Measurements from ENCODE around the gene MOCS1.

MOCS1 gene

GRCh38 chr6:39901116-39901655 is 33.1 kb downstream of the MOCS1 start:
- DNase-seq = no peak

GRCh38 chr6:39899554-39900295 is 34.5 kb downstream of the MOCS1 start:
- no peak for DNase-seq

- no peak for DNase-seq
Measured at GRCh38 chr6:39898625-39899024, 35.6 kb downstream of the MOCS1 start.

GRCh38 chr6:39897698-39898097 is 36.6 kb downstream of the MOCS1 start:
- no peak for DNase-seq

GRCh38 chr6:39896701-39897100 is 37.6 kb downstream of the MOCS1 start:
- no peak for DNase-seq

- DNase-seq = no peak
Measured at GRCh38 chr6:39893286-39893685, 41.0 kb downstream of the MOCS1 start.

GRCh38 chr6:39892490-39893129 is 41.7 kb downstream of the MOCS1 start:
- no peak for DNase-seq

- DNase-seq = no peak
Measured at GRCh38 chr6:39891976-39892375, 42.3 kb downstream of the MOCS1 start.

- no peak for DNase-seq
Measured at GRCh38 chr6:39891353-39891752, 42.9 kb downstream of the MOCS1 start.

GRCh38 chr6:39889229-39889628 is 45.0 kb downstream of the MOCS1 start:
- DNase-seq = no peak

- DNase-seq = no peak
Measured at GRCh38 chr6:39887692-39888450, 46.4 kb downstream of the MOCS1 start.

GRCh38 chr6:39886871-39887270 is 47.4 kb downstream of the MOCS1 start:
- DNase-seq = no peak

- DNase-seq = no peak
Measured at GRCh38 chr6:39885691-39886090, 48.6 kb downstream of the MOCS1 start.

GRCh38 chr6:39884696-39885095 is 49.6 kb downstream of the MOCS1 start:
- no peak for DNase-seq

GRCh38 chr6:39882531-39882899 is 51.7 kb downstream of the MOCS1 start:
- DNase-seq = no peak

- DNase-seq = no peak
Measured at GRCh38 chr6:39881851-39882530, 52.3 kb downstream of the MOCS1 start.

- DNase-seq = no peak
Measured at GRCh38 chr6:39880594-39880993, 53.7 kb downstream of the MOCS1 start.

GRCh38 chr6:39879535-39879934 is 54.7 kb downstream of the MOCS1 start:
- no peak for DNase-seq

- DNase-seq = no peak
Measured at GRCh38 chr6:39876826-39877225, 57.4 kb downstream of the MOCS1 start.

GRCh38 chr6:39876111-39876510 is 58.2 kb downstream of the MOCS1 start:
- DNase-seq = no peak

- DNase-seq = no peak
Measured at GRCh38 chr6:39873439-39873838, 60.8 kb downstream of the MOCS1 start.

GRCh38 chr6:39870950-39871349 is 63.3 kb downstream of the MOCS1 start:
- no peak for DNase-seq

GRCh38 chr6:39867592-39867991 is 66.7 kb downstream of the MOCS1 start:
- no peak for DNase-seq
